ENCODE measurements around the gene ARHGAP4.

DNA sequence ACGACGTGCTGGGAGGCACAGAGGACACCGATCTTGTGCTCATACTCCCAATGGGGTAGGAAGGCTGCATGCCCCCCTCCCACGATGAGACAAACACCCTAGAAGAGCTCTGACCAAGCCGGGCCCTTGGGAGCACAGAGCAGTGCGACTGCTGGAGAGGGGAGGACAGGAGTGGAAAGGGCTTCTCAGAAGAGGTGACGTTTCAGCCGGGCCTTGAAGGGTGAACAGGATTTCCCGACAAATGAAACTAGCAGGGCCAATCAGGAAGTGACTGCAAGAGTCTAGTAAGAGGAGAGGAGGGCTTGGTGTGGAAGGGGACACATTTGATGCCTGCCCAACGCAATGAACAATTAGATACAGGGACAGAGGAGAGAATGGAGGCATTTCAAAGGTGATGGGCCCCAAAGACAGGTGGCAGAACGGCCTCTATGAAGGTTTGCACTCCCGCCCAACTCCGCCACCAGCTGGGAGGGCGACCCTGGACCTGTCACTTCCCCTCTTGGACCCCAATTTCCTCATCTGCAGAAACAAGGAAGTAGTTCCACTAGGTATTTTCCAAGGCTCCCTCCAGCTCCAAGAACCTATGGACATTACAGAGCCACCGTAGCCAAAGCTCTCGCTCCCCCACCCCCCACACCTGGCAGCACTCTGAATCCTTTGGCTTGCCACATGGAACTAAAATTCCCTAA is 41.6 kb upstream of the ARHGAP4 start:
- TF ChIP-seq POLR2A (IDR thresholded peaks at IDR 0.05): no peak
- TF ChIP-seq, protein P1, sequence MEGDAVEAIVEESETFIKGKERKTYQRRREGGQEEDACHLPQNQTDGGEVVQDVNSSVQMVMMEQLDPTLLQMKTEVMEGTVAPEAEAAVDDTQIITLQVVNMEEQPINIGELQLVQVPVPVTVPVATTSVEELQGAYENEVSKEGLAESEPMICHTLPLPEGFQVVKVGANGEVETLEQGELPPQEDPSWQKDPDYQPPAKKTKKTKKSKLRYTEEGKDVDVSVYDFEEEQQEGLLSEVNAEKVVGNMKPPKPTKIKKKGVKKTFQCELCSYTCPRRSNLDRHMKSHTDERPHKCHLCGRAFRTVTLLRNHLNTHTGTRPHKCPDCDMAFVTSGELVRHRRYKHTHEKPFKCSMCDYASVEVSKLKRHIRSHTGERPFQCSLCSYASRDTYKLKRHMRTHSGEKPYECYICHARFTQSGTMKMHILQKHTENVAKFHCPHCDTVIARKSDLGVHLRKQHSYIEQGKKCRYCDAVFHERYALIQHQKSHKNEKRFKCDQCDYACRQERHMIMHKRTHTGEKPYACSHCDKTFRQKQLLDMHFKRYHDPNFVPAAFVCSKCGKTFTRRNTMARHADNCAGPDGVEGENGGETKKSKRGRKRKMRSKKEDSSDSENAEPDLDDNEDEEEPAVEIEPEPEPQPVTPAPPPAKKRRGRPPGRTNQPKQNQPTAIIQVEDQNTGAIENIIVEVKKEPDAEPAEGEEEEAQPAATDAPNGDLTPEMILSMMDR (IDR thresholded peaks at IDR 0.05): no peak
- TF ChIP-seq POLR2AphosphoS5 (IDR thresholded peaks at IDR 0.05): no peak
